ENCODE data around the gene NUPR1. TPM values are rescaled to one million over a fixed set of nuclear protein-coding genes. Genes with fewer than 3 reads are reported as not detected.

The NUPR1 gene
- total and polyA plus RNA-seq, 2 of the 13 experiments (the other 11 are each of a cell fraction or from before 2014, with no cell fraction given), result 18.0 to 25.6 TPM

DNA sequence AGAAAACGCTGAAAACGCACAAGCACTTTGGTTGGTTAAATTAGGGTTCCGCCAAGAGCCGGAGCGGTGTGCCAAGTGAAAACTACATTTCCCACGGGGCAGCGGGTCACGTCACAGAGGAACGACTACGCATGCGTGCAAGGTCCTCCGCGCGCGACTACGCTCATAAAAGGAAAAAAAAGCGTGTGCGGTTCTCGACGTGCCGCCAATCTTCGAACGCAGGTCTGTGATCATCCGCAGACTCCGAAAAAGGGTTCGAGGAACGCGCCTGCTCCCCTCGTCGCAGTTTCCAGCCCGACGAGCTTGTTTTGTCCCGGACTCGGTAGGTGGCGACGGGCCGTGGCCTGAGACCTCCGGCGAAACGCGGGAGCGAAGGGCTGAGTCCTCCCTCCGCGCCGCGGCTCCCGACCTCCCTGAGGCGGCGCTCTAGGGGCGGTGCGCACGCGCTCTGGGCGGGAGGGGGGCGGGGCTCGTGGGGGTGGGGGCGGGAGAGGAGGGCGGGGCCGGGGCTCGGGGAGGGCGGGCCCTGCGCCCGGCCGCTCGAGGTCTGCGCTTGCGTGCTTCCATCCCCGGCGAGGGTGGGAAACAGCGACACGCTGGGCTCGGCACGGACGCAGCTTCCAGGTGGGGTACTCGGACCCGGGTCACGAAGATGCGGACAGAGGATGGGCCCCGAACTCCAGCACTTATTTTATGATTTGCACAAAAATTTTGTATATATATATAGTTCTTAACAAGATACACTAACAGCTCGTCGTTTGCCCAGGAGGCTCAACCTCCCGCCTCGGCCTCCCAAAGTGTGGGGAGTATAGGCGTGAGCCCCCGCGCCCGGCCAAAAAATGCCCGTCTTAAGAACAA lies 15.2 kb upstream of the NUPR1 start, which contains the start of gene SGF29 (continued):
- TF ChIP-seq KLF6 (CRISPR knock-in tag; IDR thresholded peaks at IDR 0.05), result peak; percentile 95
- peak; percentile 96; the same call in 1 of the 2 replicates for TF ChIP-seq ZNF782 (CRISPR knock-in tag; IDR thresholded peaks at IDR 0.05; ENCODE audit: borderline replicate concordance)
- peak; percentile 94; the same call in 1 of the 2 replicates for TF ChIP-seq ZNF614 (CRISPR knock-in tag; IDR thresholded peaks at IDR 0.05; ENCODE audit: borderline replicate concordance)
- TF ChIP-seq ZBTB7B (CRISPR knock-in tag; IDR thresholded peaks at IDR 0.05), result peak; percentile 75
- peak; percentile 91; the same call in 1 of the 2 replicates for TF ChIP-seq KDM3A (CRISPR knock-in tag; IDR thresholded peaks at IDR 0.05; ENCODE audit: low read depth)
- peak; percentile 97 for TF ChIP-seq NFATC3 (CRISPR knock-in tag; IDR thresholded peaks at IDR 0.05)
- TF ChIP-seq TP53 (CRISPR knock-in tag; conservative IDR thresholded peaks at IDR 0.05), result no peak
- TF ChIP-seq, protein P1, sequence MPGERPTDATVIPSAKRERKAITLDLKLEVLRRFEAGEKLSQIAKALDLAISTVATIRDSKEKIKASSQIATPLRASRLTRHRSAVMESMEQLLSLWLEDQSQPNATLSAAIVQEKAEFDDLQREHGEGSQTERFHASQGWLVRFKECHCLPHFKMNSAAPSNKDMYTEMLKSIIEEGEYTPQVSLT (CRISPR knock-in tag; IDR thresholded peaks at IDR 0.05; ENCODE audit: borderline replicate concordance, low read depth), result no peak
- peak; percentile 97 for TF ChIP-seq ZNF607 (CRISPR knock-in tag; IDR thresholded peaks at IDR 0.05; ENCODE audit: borderline replicate concordance)
- TF ChIP-seq MIER2 (CRISPR knock-in tag; IDR thresholded peaks at IDR 0.05), result peak; percentile 53; the same call in 1 of the 2 replicates
- no peak for TF ChIP-seq ZNF549 (CRISPR knock-in tag; IDR thresholded peaks at IDR 0.05)
- TF ChIP-seq HOXA9 (CRISPR knock-in tag; IDR thresholded peaks at IDR 0.05; ENCODE audit: borderline replicate concordance), result no peak
- TF ChIP-seq ZNF569 (CRISPR knock-in tag; IDR thresholded peaks at IDR 0.05; ENCODE audit: borderline replicate concordance), result no peak
- no peak; the same call in 1 of the 2 replicates for TF ChIP-seq SALL2 (CRISPR knock-in tag; IDR thresholded peaks at IDR 0.05)
- TF ChIP-seq GZF1 (CRISPR knock-in tag; IDR thresholded peaks at IDR 0.05), result peak; percentile 84; the same call in 1 of the 2 replicates
- TF ChIP-seq ETV6 (CRISPR knock-in tag; conservative IDR thresholded peaks at IDR 0.05), result peak; percentile 91
- TF ChIP-seq ZFP82 (CRISPR knock-in tag; IDR thresholded peaks at IDR 0.05; ENCODE audit: borderline replicate concordance), result no peak
- TF ChIP-seq, protein P2, sequence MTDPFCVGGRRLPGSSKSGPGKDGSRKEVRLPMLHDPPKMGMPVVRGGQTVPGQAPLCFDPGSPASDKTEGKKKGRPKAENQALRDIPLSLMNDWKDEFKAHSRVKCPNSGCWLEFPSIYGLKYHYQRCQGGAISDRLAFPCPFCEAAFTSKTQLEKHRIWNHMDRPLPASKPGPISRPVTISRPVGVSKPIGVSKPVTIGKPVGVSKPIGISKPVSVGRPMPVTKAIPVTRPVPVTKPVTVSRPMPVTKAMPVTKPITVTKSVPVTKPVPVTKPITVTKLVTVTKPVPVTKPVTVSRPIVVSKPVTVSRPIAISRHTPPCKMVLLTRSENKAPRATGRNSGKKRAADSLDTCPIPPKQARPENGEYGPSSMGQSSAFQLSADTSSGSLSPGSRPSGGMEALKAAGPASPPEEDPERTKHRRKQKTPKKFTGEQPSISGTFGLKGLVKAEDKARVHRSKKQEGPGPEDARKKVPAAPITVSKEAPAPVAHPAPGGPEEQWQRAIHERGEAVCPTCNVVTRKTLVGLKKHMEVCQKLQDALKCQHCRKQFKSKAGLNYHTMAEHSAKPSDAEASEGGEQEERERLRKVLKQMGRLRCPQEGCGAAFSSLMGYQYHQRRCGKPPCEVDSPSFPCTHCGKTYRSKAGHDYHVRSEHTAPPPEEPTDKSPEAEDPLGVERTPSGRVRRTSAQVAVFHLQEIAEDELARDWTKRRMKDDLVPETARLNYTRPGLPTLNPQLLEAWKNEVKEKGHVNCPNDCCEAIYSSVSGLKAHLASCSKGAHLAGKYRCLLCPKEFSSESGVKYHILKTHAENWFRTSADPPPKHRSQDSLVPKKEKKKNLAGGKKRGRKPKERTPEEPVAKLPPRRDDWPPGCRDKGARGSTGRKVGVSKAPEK (CRISPR knock-in tag; IDR thresholded peaks at IDR 0.05; ENCODE audit: borderline replicate concordance), result peak; percentile 65; the same call in 1 of the 2 replicates
- peak; percentile 74 for TF ChIP-seq ATF3 (CRISPR knock-in tag; IDR thresholded peaks at IDR 0.05)
- peak; percentile 63; the same call in 1 of the 2 replicates for TF ChIP-seq ZBTB33 (CRISPR knock-in tag; IDR thresholded peaks at IDR 0.05)
- TF ChIP-seq SNRNP70 (IDR thresholded peaks at IDR 0.05; ENCODE audit: low read depth, low read length), result no peak
- TF ChIP-seq NFRKB (IDR thresholded peaks at IDR 0.05), result no peak
- TF ChIP-seq ZNF670 (CRISPR knock-in tag; IDR thresholded peaks at IDR 0.05; ENCODE audit: borderline replicate concordance), result no peak
